ENCODE results near the gene RASD1. TPM values are rescaled to one million over a fixed set of nuclear protein-coding genes. Genes with fewer than 3 reads are reported as not detected.

The RASD1 gene
- total and polyA plus RNA-seq, 9 donors: 3.8 to 8.2 (median 5.0) TPM

DNA sequence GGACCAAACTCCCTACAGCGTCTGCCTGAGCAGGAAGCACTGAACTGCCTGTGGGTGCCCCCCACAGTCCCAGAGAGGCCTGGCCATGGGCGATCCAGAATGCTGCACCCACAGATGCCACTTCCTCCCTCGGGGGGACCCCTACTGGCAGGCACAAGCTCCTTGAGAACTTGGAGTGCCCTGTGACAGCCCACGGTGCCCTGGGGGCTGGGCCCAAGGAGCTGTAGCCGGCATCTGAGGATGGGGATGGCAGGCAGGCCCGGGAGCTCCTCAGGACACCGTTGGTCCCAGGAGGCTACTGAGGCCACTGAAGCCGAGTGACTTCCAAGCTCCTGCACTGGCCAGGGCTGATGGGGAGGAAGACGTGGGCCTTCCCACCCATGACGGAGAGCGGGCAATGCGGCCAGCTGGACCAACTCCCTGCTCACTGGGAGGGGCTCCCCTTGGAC lies 15.1 kb upstream of the RASD1 start:
- H3K4me1 ChIP-seq (ENCODE audit: control insufficient read depth, insufficient read depth, low read length): peaks cover 84% of the 10 kb centered on the region
- no peak overlapping the region for H3K4me3 ChIP-seq (ENCODE audit: low read length)
- no peaks in the 10 kb centered on the region for H3K27me3 ChIP-seq (ENCODE audit: control insufficient read depth, insufficient read depth, low read length)
- no peaks in the 10 kb centered on the region for H3K36me3 ChIP-seq (ENCODE audit: control insufficient read depth, insufficient read depth, low read length)
- no peaks in the 10 kb centered on the region for H3K9me3 ChIP-seq (replicated peaks; ENCODE audit: control insufficient read depth, low read depth, low read length)
- WGBS (ENCODE audit: insufficient coverage): 57% methylated on average over 8 of the region's 12 CpGs
- no peak overlapping the region for H3K27ac ChIP-seq (ENCODE audit: low read length)
- DNase-seq: no peak

DNA sequence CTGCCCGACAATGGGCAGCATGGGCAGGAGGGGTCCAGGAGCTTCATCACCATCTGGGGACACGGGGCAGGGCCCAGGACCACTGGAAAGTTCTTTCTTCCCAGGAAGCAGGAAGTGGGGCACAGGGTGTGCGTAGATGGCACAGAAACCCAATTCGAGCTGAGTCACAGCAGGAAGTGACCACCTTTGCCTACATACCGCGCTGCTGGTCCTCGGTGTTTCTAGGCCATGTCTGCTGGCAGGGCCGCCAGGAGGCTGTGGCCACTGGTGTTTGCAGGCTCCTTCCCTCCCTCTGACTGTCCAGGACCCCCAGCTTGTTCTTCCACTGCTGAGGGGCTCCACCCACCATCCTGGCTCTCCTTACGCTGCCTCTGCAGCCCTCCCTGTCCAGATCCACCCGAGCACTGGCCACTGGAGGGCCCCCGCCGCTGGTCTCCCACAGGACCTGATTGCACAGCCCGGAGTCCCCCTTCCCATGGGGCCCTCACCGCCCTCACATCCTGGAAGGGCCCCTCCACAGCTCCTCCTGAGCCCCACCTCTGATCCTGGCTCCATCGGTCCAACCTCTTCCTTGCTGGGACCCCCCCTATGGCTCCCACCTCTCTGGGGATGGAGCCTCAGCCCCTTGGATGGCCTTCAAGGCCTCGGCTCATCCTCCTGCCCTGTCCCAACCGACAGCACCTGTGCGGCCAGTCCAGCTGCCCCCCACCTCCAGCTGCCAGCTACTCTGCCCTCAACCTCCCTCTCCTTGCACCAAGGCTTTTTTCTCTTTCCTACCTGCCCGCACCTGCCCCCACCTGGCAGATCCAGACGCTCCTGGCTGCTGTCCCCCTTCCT lies 14.5 kb upstream of the RASD1 start:
- DNase-seq: peak; percentile 11
- Histone ChIP-seq H3K4me1 (ENCODE audit: control insufficient read depth, insufficient read depth, low read length) (peaks cover 85% of the 10 kb centered on the region), H3K27ac (ENCODE audit: low read length) (no peak overlapping the region), H3K36me3 (ENCODE audit: control insufficient read depth, insufficient read depth, low read length) (no peaks in the 10 kb centered on the region), H3K27me3 (ENCODE audit: control insufficient read depth, insufficient read depth, low read length) (no peaks in the 10 kb centered on the region), H3K4me3 (ENCODE audit: low read length) (no peak overlapping the region), H3K9me3 (replicated peaks; ENCODE audit: control insufficient read depth, low read depth, low read length) (no peaks in the 10 kb centered on the region)
- 68% methylated on average over 20 of the region's 20 CpGs for WGBS (ENCODE audit: insufficient coverage)

DNA sequence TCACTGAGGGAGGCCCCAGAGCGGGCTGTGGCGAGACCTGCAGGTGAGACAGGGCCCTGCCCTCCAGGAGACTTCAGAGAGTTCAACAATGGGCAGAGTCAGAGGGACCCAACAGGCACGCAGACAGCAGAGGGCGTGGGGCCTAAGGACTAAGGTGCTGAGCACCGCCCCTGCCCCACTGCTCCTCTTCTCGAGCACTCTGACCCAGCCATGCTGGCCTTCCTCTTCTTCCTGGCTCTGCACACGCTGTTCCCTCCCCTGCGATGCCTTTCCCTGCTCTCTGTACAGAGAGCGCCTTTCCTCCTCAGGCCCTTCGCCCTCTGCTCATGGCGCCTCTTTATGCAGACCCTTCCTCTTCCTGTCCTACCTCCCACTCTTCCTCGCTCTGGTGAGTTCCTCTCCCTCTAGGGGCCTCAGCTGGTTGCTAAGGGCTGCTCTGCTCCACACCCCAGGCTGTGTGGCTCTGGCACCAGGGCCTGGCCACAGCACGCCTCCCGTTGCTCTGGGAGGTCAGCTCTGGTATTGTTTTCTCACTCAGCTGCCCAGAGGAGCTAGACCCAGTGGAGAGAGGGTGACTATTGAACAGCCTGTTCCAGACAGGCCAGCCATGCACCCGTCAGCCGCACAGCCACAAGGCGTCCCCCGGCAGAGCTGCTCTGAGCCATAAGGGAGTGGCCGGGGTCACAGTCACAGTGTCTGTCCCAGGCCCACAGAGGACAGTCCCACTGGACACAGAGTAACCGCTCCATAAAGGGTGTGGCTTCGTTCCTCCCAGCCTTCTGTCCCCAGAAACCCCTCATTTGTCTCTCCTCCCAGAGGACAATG lies 13.6 kb upstream of the RASD1 start:
- peaks cover 84% of the 10 kb centered on the region for H3K4me1 ChIP-seq (ENCODE audit: control insufficient read depth, insufficient read depth, low read length)
- peak; percentile 3 for DNase-seq
- 86% methylated on average over 21 of the region's 21 CpGs for WGBS (ENCODE audit: insufficient coverage)
- no peak overlapping the region for H3K4me3 ChIP-seq (ENCODE audit: low read length)
- no peaks in the 10 kb centered on the region for H3K36me3 ChIP-seq (ENCODE audit: control insufficient read depth, insufficient read depth, low read length)
- no peaks in the 10 kb centered on the region for H3K9me3 ChIP-seq (replicated peaks; ENCODE audit: control insufficient read depth, low read depth, low read length)
- no peaks in the 10 kb centered on the region for H3K27me3 ChIP-seq (ENCODE audit: control insufficient read depth, insufficient read depth, low read length)
- peak overlapping the region; percentile 54 for H3K27ac ChIP-seq (ENCODE audit: low read length)

DNA sequence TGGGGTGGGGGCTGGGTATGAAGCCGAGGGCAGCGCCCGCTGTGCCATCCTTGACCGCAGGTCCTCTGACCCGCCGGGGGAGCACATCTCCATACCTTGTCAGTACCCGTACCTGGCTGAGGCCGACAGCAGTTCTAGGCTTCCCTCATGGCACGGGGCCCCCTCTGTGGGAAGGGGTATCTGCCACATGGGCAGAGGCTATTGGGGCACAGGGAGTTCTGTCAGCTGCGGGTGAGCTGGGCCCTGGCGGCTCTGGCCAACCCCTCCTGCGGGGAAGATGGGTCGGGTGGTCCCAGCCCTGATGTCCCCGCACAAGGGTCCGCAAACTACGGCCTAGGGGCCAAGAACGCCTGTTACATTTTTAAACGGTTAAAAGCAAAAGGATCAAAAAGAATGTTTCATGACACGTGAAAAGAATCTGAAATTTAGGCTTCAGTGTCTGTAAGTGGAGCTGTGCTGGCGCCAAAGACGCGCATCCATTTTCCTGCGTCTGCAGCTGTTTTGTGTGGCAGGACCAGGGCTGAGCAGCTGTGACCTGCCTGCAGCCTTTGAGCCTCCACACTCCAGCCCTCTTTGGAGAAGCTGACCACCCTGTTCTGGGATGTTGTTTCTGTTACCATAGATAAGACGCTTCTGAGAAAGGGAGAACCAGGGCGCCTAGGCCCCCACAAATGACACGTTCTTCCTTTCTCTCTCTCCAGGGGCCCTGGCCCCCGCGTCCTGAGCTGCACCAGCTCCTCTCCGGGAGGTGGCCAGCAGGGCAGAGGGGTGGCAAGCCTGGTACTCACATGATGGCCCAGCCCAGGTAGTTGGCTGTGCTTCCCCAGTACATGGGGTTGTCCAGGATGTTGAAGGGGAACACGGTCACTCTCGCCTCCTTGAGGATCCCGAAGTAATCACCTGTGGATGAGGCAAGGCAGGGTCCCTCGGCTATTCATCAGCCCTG lies 12.7 kb upstream of the RASD1 start:
- Histone ChIP-seq H3K27me3 (ENCODE audit: control insufficient read depth, insufficient read depth, low read length) (no peaks in the 10 kb centered on the region), H3K27ac (ENCODE audit: low read length) (peak overlapping the region; percentile 54), H3K4me1 (ENCODE audit: control insufficient read depth, insufficient read depth, low read length) (peaks cover 86% of the 10 kb centered on the region), H3K9me3 (replicated peaks; ENCODE audit: control insufficient read depth, low read depth, low read length) (no peaks in the 10 kb centered on the region), H3K36me3 (ENCODE audit: control insufficient read depth, insufficient read depth, low read length) (no peaks in the 10 kb centered on the region), H3K4me3 (ENCODE audit: low read length) (no peak overlapping the region)
- WGBS (ENCODE audit: insufficient coverage): 74% methylated on average over 21 of the region's 33 CpGs
- DNase-seq: peak; percentile 71

DNA sequence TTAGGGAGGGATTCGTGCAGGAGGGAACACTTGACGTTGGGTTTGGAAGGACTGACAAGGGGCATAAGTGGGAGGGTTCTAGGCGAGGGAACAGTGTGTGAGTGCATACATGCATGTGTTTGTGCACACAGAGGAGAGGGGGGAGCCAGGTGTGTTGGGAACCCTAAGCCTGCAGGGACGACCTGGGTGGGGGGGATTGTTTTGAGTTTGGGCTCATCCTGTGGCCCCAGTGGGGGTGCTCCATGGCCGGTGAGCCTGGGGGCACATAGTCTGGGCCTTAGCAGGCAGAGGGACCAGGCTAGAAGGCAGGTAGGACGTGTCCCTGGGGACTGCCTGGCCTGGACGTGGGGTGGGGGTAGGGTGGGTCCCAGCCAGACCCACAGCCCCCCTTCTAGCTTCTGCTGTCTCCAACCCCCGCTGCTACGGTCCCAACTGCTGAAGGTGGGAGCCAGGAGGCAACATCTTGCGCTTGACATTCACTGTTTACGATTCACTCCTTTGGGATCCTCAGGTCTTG lies 11.9 kb upstream of the RASD1 start:
- peaks cover 93% of the 10 kb centered on the region for H3K4me1 ChIP-seq (ENCODE audit: control insufficient read depth, insufficient read depth, low read length)
- WGBS (ENCODE audit: insufficient coverage): 81% methylated on average over 8 of the region's 11 CpGs
- no peak for DNase-seq

DNA sequence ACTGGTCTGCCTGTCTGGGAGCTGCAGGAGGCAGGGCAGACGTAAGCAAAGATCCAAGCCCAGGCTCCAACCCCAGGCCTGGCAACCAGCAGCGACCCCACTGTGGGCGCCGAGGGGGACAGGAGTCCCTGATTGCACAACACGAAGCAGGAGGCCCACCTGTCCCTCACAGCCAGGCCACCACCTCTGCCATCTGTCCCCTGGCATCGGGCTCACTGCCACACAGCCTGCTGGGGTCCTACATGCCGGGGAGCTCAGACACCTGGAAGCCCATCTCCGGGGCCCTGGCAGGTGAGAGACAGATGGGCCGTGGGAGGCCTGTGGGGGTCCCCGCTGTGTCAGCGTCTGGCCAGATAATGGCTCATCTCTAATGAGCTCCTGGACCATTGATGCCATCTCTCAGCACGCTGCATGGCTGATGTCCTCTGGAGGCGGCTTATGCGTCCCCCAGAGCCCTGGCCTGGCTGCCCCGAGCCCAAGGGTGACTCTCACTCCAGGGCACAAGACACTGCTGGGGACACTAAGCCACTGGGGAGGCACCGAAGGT lies 11.3 kb upstream of the RASD1 start:
- no peak for DNase-seq
- WGBS (ENCODE audit: insufficient coverage): 87% methylated on average over 16 of the region's 16 CpGs
- Histone ChIP-seq H3K27ac (ENCODE audit: low read length) (peak overlapping the region; percentile 81), H3K9me3 (replicated peaks; ENCODE audit: control insufficient read depth, low read depth, low read length) (no peaks in the 10 kb centered on the region), H3K27me3 (ENCODE audit: control insufficient read depth, insufficient read depth, low read length) (no peaks in the 10 kb centered on the region), H3K36me3 (ENCODE audit: control insufficient read depth, insufficient read depth, low read length) (no peaks in the 10 kb centered on the region), H3K4me1 (ENCODE audit: control insufficient read depth, insufficient read depth, low read length) (peaks cover 92% of the 10 kb centered on the region), H3K4me3 (ENCODE audit: low read length) (no peak overlapping the region)

More for the DNA sequence above, 11.9 kb upstream of the RASD1 start:
- Histone ChIP-seq H3K27me3 (ENCODE audit: control insufficient read depth, insufficient read depth, low read length) (no peaks in the 10 kb centered on the region), H3K9me3 (replicated peaks; ENCODE audit: control insufficient read depth, low read depth, low read length) (no peaks in the 10 kb centered on the region), H3K27ac (ENCODE audit: low read length) (peak overlapping the region; percentile 81), H3K36me3 (ENCODE audit: control insufficient read depth, insufficient read depth, low read length) (no peaks in the 10 kb centered on the region), H3K4me3 (ENCODE audit: low read length) (no peak overlapping the region)

DNA sequence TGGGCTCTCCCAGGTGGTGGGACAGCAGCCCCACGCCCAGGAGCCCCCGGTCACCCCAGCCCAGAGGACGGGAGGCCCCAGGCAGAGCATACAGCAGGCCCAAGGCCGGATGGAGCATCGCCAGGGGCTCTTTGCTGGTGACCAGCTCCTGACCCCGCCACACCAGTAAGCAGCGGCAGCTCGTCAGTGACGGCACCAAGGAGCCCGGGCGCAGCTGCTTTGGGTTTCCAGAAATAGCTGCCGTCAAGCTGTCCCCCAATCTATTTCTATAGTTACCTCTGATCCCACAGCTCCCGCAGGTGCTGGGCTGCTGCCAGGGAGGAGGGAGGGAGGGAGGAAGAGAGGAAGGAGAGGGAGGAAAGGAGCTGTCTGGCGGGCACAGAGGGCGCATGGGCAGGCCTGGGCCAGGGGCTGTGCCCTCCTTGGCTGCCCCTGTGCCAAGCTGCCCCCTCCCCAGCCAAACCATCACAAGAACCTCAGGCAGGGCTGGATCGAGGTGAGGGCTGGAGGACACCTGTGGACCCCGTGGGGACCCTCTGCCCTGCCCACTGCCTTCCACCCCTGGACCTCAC lies 10.8 kb upstream of the RASD1 start:
- H3K27ac ChIP-seq (ENCODE audit: low read length): peak overlapping the region; percentile 88
- DNase-seq: peak; percentile 85
- no peaks in the 10 kb centered on the region for H3K27me3 ChIP-seq (ENCODE audit: control insufficient read depth, insufficient read depth, low read length)
- H3K9me3 ChIP-seq (replicated peaks; ENCODE audit: control insufficient read depth, low read depth, low read length): no peaks in the 10 kb centered on the region
- H3K36me3 ChIP-seq (ENCODE audit: control insufficient read depth, insufficient read depth, low read length): no peaks in the 10 kb centered on the region
- no peak overlapping the region for H3K4me3 ChIP-seq (ENCODE audit: low read length)
- peaks cover 87% of the 10 kb centered on the region for H3K4me1 ChIP-seq (ENCODE audit: control insufficient read depth, insufficient read depth, low read length)
- WGBS (ENCODE audit: insufficient coverage): 69% methylated on average over 10 of the region's 17 CpGs

DNA sequence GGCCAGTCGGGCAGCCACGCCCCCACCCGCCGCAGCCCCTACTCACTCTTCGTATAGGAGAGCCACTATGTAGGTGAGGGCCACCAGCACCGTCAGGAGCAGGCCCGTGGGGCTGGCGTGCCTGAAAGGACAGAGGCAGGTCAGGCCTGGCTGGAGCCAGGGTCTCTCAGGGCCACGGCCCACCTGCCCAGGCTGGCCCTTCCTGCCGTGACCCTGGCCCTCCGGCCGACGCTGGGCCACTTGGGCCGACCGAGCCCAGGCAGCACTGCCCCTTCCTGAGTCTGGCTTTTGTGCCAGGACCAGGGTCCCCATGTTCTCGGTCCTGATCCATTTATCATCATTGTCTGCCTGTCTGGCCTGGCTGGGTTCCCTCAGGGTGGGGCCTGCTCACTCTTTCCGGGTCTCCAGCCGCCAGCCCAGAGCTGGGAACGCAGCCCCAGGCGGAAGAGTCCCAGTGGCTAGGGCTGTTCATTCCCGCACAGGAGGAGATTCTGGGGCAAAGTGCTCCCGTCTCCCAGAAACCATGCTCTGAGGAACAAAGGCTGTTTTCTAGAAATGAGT lies 10.1 kb upstream of the RASD1 start:
- Histone ChIP-seq H3K4me1 (ENCODE audit: control insufficient read depth, insufficient read depth, low read length) (peaks cover 83% of the 10 kb centered on the region), H3K27ac (ENCODE audit: low read length) (peak overlapping the region; percentile 88), H3K9me3 (replicated peaks; ENCODE audit: control insufficient read depth, low read depth, low read length) (no peaks in the 10 kb centered on the region), H3K27me3 (ENCODE audit: control insufficient read depth, insufficient read depth, low read length) (no peaks in the 10 kb centered on the region), H3K36me3 (ENCODE audit: control insufficient read depth, insufficient read depth, low read length) (no peaks in the 10 kb centered on the region), H3K4me3 (ENCODE audit: low read length) (no peak overlapping the region)
- peak; percentile 53 for DNase-seq
- WGBS (ENCODE audit: insufficient coverage): 69% methylated on average over 19 of the region's 22 CpGs
